H1 (cell line): ENCODE data around the gene LTB4R. TPM values are rescaled to one million over a fixed set of nuclear protein-coding genes. Genes with fewer than 3 reads are reported as not detected.
A peak's percentile ranks its signal among the peaks of the same experiment; 100 is the strongest.

ENCODE experiments used
- CTCF ChIA-PET: fragments of 300-600 bp; sonication (Branson Sonifier 250); formaldehyde crosslinking; loops from one replicate; lab custom pipeline; 2021; ENCODE audit not compliant: partially characterized antibody; lab: Charles Lee
- POLR2A ChIA-PET: fragments of 300-600 bp; sonication (Branson Sonifier 250); formaldehyde crosslinking; loops from one replicate; lab custom pipeline; 2021; ENCODE audit warnings: inconsistent platforms; ENCODE audit not compliant: partially characterized antibody; lab: Charles Lee
- DNase-seq, 2 experiments: peaks; one replicate each; pipeline versions ENCODE4 v3.0.0 to v3.0.0-alpha.2; 2010 to 2022; ENCODE audit warnings: low spot score in 2 of 2, low read depth in 1 of 2, mixed read lengths in 1 of 2
- FAIRE-seq: peaks from 2 replicates; lab custom pipeline; 2011; peaks lifted over from hg19 to GRCh38; lab: Jason Lieb, UNC
- H2AFZ ChIP-seq: 2 replicates; pipeline ENCODE4 v1.8.1; 2012; ENCODE audit warnings: low read length, inconsistent platforms
- H2AK5ac ChIP-seq: 2 replicates; pipeline ENCODE4 v1.6.1; 2013; ENCODE audit warnings: low read depth, low read length
- H2BK120ac ChIP-seq: replicated peaks from 2 replicates; pipeline ENCODE3; 2013; ENCODE audit warnings: low read depth, low read length, inconsistent platforms
- H2BK12ac ChIP-seq: 2 replicates; pipeline ENCODE4 v1.6.1; 2013; ENCODE audit warnings: low read depth, low read length
- H2BK15ac ChIP-seq: 2 replicates; pipeline ENCODE4 v1.6.1; 2013; ENCODE audit warnings: low read length
- H2BK20ac ChIP-seq: 2 replicates; pipeline ENCODE4 v1.6.1; 2013; ENCODE audit warnings: low read length
- H2BK5ac ChIP-seq: 2 replicates; pipeline ENCODE4 v1.6.1; 2013; ENCODE audit warnings: low read depth, low read length
- H3K14ac ChIP-seq: 2 replicates; pipeline ENCODE4 v1.6.1; 2013; ENCODE audit warnings: inconsistent platforms; ENCODE audit not compliant: insufficient read length
- H3K18ac ChIP-seq: 2 replicates; pipeline ENCODE4 v1.6.1; 2013; ENCODE audit warnings: low read length; ENCODE audit errors: extremely low read depth
- H3K23ac ChIP-seq: 2 replicates; pipeline ENCODE4 v1.6.1; 2013; ENCODE audit warnings: inconsistent platforms; ENCODE audit not compliant: insufficient read length
- H3K23me2 ChIP-seq: 2 replicates; pipeline ENCODE4 v1.6.1; 2013; ENCODE audit warnings: low read depth, low read length
- H3K27ac ChIP-seq: 2 replicates; pipeline ENCODE4 v1.6.1; 2011; ENCODE audit warnings: low read depth, low read length, inconsistent platforms
- H3K27me3 ChIP-seq, 4 experiments: replicated peaks in 1 of 4; 1 replicate in 1 of 4; 2 replicates in 3 of 4; pipeline versions ENCODE4 v1.6.1 to v1.8.1; 2011 to 2013; ENCODE audit warnings: low read length in 3 of 4, mild to moderate bottlenecking in 3 of 4, inconsistent platforms in 2 of 4, mixed read lengths in 2 of 4, moderate library complexity in 1 of 4; ENCODE audit not compliant: control insufficient read depth in 3 of 4, insufficient read depth in 3 of 4; ENCODE audit errors: extremely low read depth in 1 of 4
- H3K36me3 ChIP-seq, 4 experiments: 2 replicates each; pipeline versions ENCODE4 v1.6.1 to v1.8.1; 2011 to 2013; ENCODE audit warnings: mild to moderate bottlenecking in 4 of 4, low read length in 3 of 4, moderate library complexity in 2 of 4, control low read depth in 1 of 4, inconsistent platforms in 1 of 4; ENCODE audit not compliant: insufficient read depth in 4 of 4, control insufficient read depth in 2 of 4
- H3K4ac ChIP-seq: replicated peaks from 2 replicates; pipeline ENCODE3; 2013; ENCODE audit warnings: low read length, low read depth, mixed read lengths, inconsistent platforms; ENCODE audit not compliant: insufficient read length
- H3K4me1 ChIP-seq, 4 experiments: replicated peaks in 1 of 4; 1 replicate in 1 of 4; 2 replicates in 3 of 4; pipeline versions ENCODE4 v1.6.1 to v1.8.1; 2011 to 2013; ENCODE audit warnings: low read length in 3 of 4, inconsistent platforms in 2 of 4, mixed read lengths in 1 of 4; ENCODE audit not compliant: insufficient read depth in 4 of 4, control insufficient read depth in 3 of 4
- H3K4me2 ChIP-seq, 2 experiments: 2 replicates each; pipeline versions ENCODE4 v1.6.1 to v1.8.1; 2011 to 2013; ENCODE audit warnings: low read depth in 2 of 2, low read length in 2 of 2, control low read depth in 1 of 2, inconsistent platforms in 1 of 2, mild to moderate bottlenecking in 1 of 2; ENCODE audit not compliant: insufficient read depth in 1 of 2
- H3K4me3 ChIP-seq, 4 experiments: fragments of 200-600, 300-600 bp in 1 of 4; sonication (generic), shearing (Covaris generic), sonication (Bioruptor Twin) in 1 of 4; 2 replicates each; pipeline versions ENCODE4 v1.5.1 to v1.8.1; 2011 to 2016; ENCODE audit warnings: low read length in 4 of 4, low read depth in 3 of 4, control low read depth in 2 of 4, inconsistent platforms in 2 of 4, mild to moderate bottlenecking in 2 of 4, mixed read lengths in 1 of 4, moderate library complexity in 1 of 4; ENCODE audit not compliant: insufficient read depth in 2 of 4; ENCODE audit errors: extremely low read depth in 1 of 4
- H3K56ac ChIP-seq: replicated peaks from 2 replicates; pipeline ENCODE3; 2013; ENCODE audit warnings: low read depth, mild to moderate bottlenecking, mixed read lengths, low read length, inconsistent platforms; ENCODE audit not compliant: insufficient read length
- H3K79me1 ChIP-seq: 2 replicates; pipeline ENCODE4 v1.6.1; 2013; ENCODE audit warnings: low read depth, low read length, control low read depth
- H3K79me2 ChIP-seq, 2 experiments: 2 replicates each; pipeline versions ENCODE4 v1.6.1 to v1.8.1; 2012 to 2013; ENCODE audit warnings: low read length in 2 of 2, mild to moderate bottlenecking in 2 of 2, inconsistent platforms in 1 of 2; ENCODE audit not compliant: insufficient read depth in 2 of 2, control insufficient read depth in 1 of 2
- H3K9ac ChIP-seq, 4 experiments: replicated peaks in 1 of 4; 1 replicate in 1 of 4; 2 replicates in 3 of 4; pipeline versions ENCODE4 v1.6.1 to v1.8.1; 2011 to 2013; ENCODE audit warnings: low read depth in 3 of 4, low read length in 3 of 4, control low read depth in 2 of 4, mild to moderate bottlenecking in 2 of 4, moderate library complexity in 2 of 4, inconsistent platforms in 1 of 4; ENCODE audit errors: extremely low read depth in 1 of 4
- H3K9me3 ChIP-seq, 2 experiments: 2 replicates each; pipeline versions ENCODE4 v1.6.1 to v1.8.1; 2012 to 2013; ENCODE audit warnings: mild to moderate bottlenecking in 2 of 2, moderate library complexity in 2 of 2, control low read depth in 1 of 2, inconsistent platforms in 1 of 2, low read depth in 1 of 2, low read length in 1 of 2, mixed read lengths in 1 of 2; ENCODE audit not compliant: insufficient read depth in 2 of 2
- H4K20me1 ChIP-seq, 2 experiments: replicated peaks in 1 of 2; 2 replicates each; pipeline versions ENCODE3 to v1.8.1; 2011 to 2013; ENCODE audit warnings: inconsistent platforms in 2 of 2, low read length in 2 of 2, mild to moderate bottlenecking in 1 of 2; ENCODE audit not compliant: insufficient read depth in 2 of 2, control insufficient read depth in 1 of 2
- H4K5ac ChIP-seq: 2 replicates; pipeline ENCODE4 v1.6.1; 2013; ENCODE audit warnings: low read length, low read depth, mixed read lengths, inconsistent platforms; ENCODE audit not compliant: insufficient read length
- H4K8ac ChIP-seq: 2 replicates; pipeline ENCODE4 v1.8.0; 2013; ENCODE audit warnings: mild to moderate bottlenecking, moderate library complexity, low read length, inconsistent platforms; ENCODE audit not compliant: insufficient read depth; ENCODE audit errors: extremely low read depth
- H4K91ac ChIP-seq: replicated peaks from 2 replicates; pipeline ENCODE3; 2013; ENCODE audit warnings: low read length, mixed read lengths, inconsistent platforms; ENCODE audit not compliant: insufficient read length
- PHF8 ChIP-seq: fragments of 200-600 bp; sonication (generic); conservative IDR thresholded peaks from 2 replicates; pipeline ENCODE4 v1.7.1; 2012; ENCODE audit warnings: low read depth, mild to moderate bottlenecking, inconsistent platforms, low read length, moderate library complexity
- RXRA ChIP-seq: IDR thresholded peaks from 2 replicates; pipeline ENCODE4 v1.6.1; 2011; ENCODE audit warnings: low read depth, mild to moderate bottlenecking, low read length, moderate library complexity; ENCODE audit not compliant: insufficient read depth
- SIRT6 ChIP-seq: IDR thresholded peaks from one replicate; pipeline ENCODE4 v1.7.1; 2012; ENCODE audit warnings: low read length, inconsistent platforms
- ZNF274 ChIP-seq: IDR thresholded peaks from 2 replicates; pipeline ENCODE4 v1.7.0; 2012; ENCODE audit warnings: low read length, borderline replicate concordance; ENCODE audit errors: extremely low read depth
- WGBS, 2 experiments: shearing (Covaris generic) in 1 of 2; methylation state at CpG; one replicate each; pipeline versions ENCODE4 v1.1.6 to v1.1.7; 2013 to 2015; ENCODE audit warnings: low lambda C conversion rate in 2 of 2, mixed read lengths in 2 of 2, inconsistent platforms in 1 of 2, low coverage in 1 of 2, missing lambda C conversion rate in 1 of 2; ENCODE audit not compliant: insufficient replicate concordance in 2 of 2, insufficient coverage in 1 of 2, insufficient read length in 1 of 2; ENCODE audit errors: extremely low coverage in 1 of 2, missing lambda C conversion rate in 1 of 2; 5-methylcytosine and 5-hydroxymethylcytosine counted together
- polyA plus RNA-seq, 7 experiments: library from polyadenylated mRNA; depleted of rRNA in 3 of 7; stranded (reverse) in 5 of 7; unstranded in 2 of 7; fragments of >200 nt in 5 of 7; fragments of 200-250 nt in 2 of 7; gene quantifications; 1 replicate in 5 of 7; 2 replicates in 1 of 7; 4 replicates in 1 of 7; pipeline versions ENCODE4 v1.2.1 to v1.2.3, GENCODE V29; 2011 to 2013; ENCODE audit warnings: missing spikeins in 2 of 7, mixed read lengths in 2 of 7
- total RNA-seq: library from RNA; stranded (reverse); fragmentation: NEBNext Ultra II Directional; extraction: Animal tissue kit (Norgen Biotek cat#: 25700); gene quantifications from 2 replicates; pipeline ENCODE4 v1.2.1, GENCODE V29; 2021

LTB4R gene
- total and polyA plus RNA-seq, 2 of the 8 experiments (the other 6 are each of a cell fraction or from before 2014, with no cell fraction given): 4.1 to 6.7 TPM

GRCh38 chr14:24324024-24324423 is 12.7 kb downstream of the LTB4R start:
- H3K56ac ChIP-seq: no peak overlapping the region
- no peak overlapping the region for H2BK20ac ChIP-seq
- no peak overlapping the region for H2BK5ac ChIP-seq
- H2AK5ac ChIP-seq: no peak overlapping the region
- CTCF ChIA-PET: interaction anchor here (0.6 to 27.8 kb wide), 6 partner anchors 8 to 103 kb away, joined by 3 to 664 read pairs (median 16); partner anchors contain the start of genes CBLN3, CIDEB, KHNYN and TINF2
- no peak for DNase-seq
- H3K79me2 ChIP-seq: no peaks in the 10 kb centered on the region
- no peak overlapping the region for H2BK120ac ChIP-seq
- no peak overlapping the region for H4K5ac ChIP-seq
- H4K91ac ChIP-seq: no peak overlapping the region
- no peak overlapping the region for H3K14ac ChIP-seq
- no peaks in the 10 kb centered on the region for H3K4me1 ChIP-seq
- H2AFZ ChIP-seq: no peak overlapping the region
- no peaks in the 10 kb centered on the region for H4K20me1 ChIP-seq
- H3K36me3 ChIP-seq: no peaks in the 10 kb centered on the region
- H4K8ac ChIP-seq: no peak overlapping the region
- POLR2A ChIA-PET: interaction anchor here (0.6 kb wide), 1 partner anchor 85 kb away, joined by 3 read pairs; no protein-coding TSS in a partner anchor
- no peak overlapping the region for H3K4me3 ChIP-seq
- H3K79me1 ChIP-seq: no peaks in the 10 kb centered on the region
- no peak overlapping the region for H3K4me2 ChIP-seq
- no peaks in the 10 kb centered on the region; the same call in 1 of the 2 replicates for H3K23me2 ChIP-seq
- no peak overlapping the region for H3K23ac ChIP-seq
- no peak overlapping the region for H3K27ac ChIP-seq
- no peak for TF ChIP-seq PHF8
- no peak for TF ChIP-seq SIRT6
- no peak for TF ChIP-seq RXRA
- TF ChIP-seq ZNF274: no peak
- TF ChIP-seq, all 59 proteins: peak for 0
- no peak overlapping the region for H3K4ac ChIP-seq
- H3K27me3 ChIP-seq: peaks cover 0 to 29% (median 13%) of the 10 kb centered on the region in 4 experiments; a peak in 6 of 7 replicates
- no peak overlapping the region for H3K18ac ChIP-seq
- no peak overlapping the region for H3K9ac ChIP-seq
- H3K9me3 ChIP-seq: no peaks in the 10 kb centered on the region
- FAIRE-seq: no peak
- 79% methylated on average over 6 of the region's 6 CpGs; no CpG with 5 or more reads in 1 of the 2 experiments for WGBS, 2 experiments
- H2BK12ac ChIP-seq: 0 out of 2 replicates have a peak overlapping the region, but pooled peaks have one; percentile 27
- H2BK15ac ChIP-seq: no peak overlapping the region
